PC-9 (cell line): ENCODE results near the gene EVI5L. TPM values are rescaled to one million over a fixed set of nuclear protein-coding genes. Genes with fewer than 3 reads are reported as not detected.

Source experiments
- BruUV-seq: library from RNA; stranded (reverse); fragments of 400-500 nt; replicated peaks from 2 replicates; lab custom pipeline; 2021; lab: Mats Ljungman, UMichigan
- CTCF ChIA-PET: fragments of 300-600 bp; sonication (Branson Sonifier 250); formaldehyde crosslinking; loops from one replicate; lab custom pipeline; 2022; ENCODE audit warnings: antibody characterized with exemption; lab: Charles Lee
- POLR2A ChIA-PET: fragments of 300-600 bp; sonication (Branson Sonifier 250); formaldehyde crosslinking; loops from one replicate; lab custom pipeline; 2022; ENCODE audit warnings: antibody characterized with exemption; ENCODE audit not compliant: unreplicated experiment; lab: Charles Lee
- DNase-seq, 2 experiments: peaks; one replicate each; pipeline versions ENCODE4 v3.0.0 to v3.0.0-alpha.2; 2015 to 2022; ENCODE audit warnings: mixed read lengths in 1 of 2
- H2AFZ ChIP-seq: fragments of 200-600 bp; sonication (generic); 2 replicates; pipeline ENCODE4 v1.8.1; 2017; ENCODE audit warnings: antibody characterized with exemption
- H3F3A ChIP-seq: fragments of 200-600 bp; sonication (generic); 2 replicates; pipeline ENCODE4 v1.8.1; 2017; ENCODE audit warnings: antibody characterized with exemption, mild to moderate bottlenecking, low read depth; ENCODE audit not compliant: insufficient read depth
- H3K27ac ChIP-seq: fragments of 200-600 bp; sonication (generic); 2 replicates; pipeline ENCODE4 v1.6.1; 2016; ENCODE audit warnings: mixed run types
- H3K27me3 ChIP-seq: fragments of 200-600 bp; sonication (generic); 2 replicates; pipeline ENCODE4 v1.6.1; 2016; ENCODE audit warnings: low read depth, mixed run types; ENCODE audit not compliant: insufficient read depth
- H3K36me3 ChIP-seq: fragments of 200-600 bp; sonication (generic); 2 replicates; pipeline ENCODE4 v1.6.1; 2016; ENCODE audit warnings: low read depth, mixed run types
- H3K4me1 ChIP-seq: fragments of 200-600 bp; sonication (generic); replicated peaks from 2 replicates; pipeline ENCODE4 v1.6.1; 2016; ENCODE audit warnings: mixed run types; ENCODE audit not compliant: insufficient read depth
- H3K4me2 ChIP-seq: fragments of 200-600 bp; sonication (generic); 2 replicates; pipeline ENCODE4 v1.6.1; 2017; ENCODE audit warnings: mixed run types
- H3K4me3 ChIP-seq: fragments of 200-600 bp; sonication (generic); 2 replicates; pipeline ENCODE4 v1.6.1; 2016; ENCODE audit warnings: mixed run types
- H3K79me2 ChIP-seq: fragments of 200-600 bp; sonication (generic); 2 replicates; pipeline ENCODE4 v1.6.1; 2017; ENCODE audit warnings: low read depth, mixed run types
- H3K9me2 ChIP-seq: fragments of 200-600 bp; sonication (generic); 2 replicates; pipeline ENCODE4 v1.8.1; 2017; ENCODE audit warnings: mild to moderate bottlenecking; ENCODE audit not compliant: insufficient read depth
- H3K9me3 ChIP-seq: fragments of 200-600 bp; sonication (generic); 2 replicates; pipeline ENCODE4 v1.8.1; 2016; ENCODE audit warnings: low read depth; ENCODE audit not compliant: insufficient read depth
- H4K20me1 ChIP-seq: fragments of 200-600 bp; sonication (generic); 2 replicates; pipeline ENCODE4 v1.8.1; 2017; ENCODE audit not compliant: insufficient read depth
- EZH2 ChIP-seq: fragments of 200-600 bp; sonication (generic); IDR thresholded peaks from 2 replicates; pipeline ENCODE4 v1.8.0; 2017; ENCODE audit warnings: antibody characterized with exemption, low read depth
- intact Hi-C: fragments of 100-400 bp; cut with micrococcal nuclease; formaldehyde crosslinking; loops from one replicate; pipeline ENCODE4 v1.10.0; 2022; ENCODE audit not compliant: unreplicated experiment
- total RNA-seq: library from RNA; stranded (reverse); gene quantifications from 2 replicates; pipeline ENCODE4 v1.2.3, GENCODE V29; 2021
- TF ChIP-seq, protein P1 (sequence below): fragments of 200-600 bp; sonication (generic); conservative IDR thresholded peaks from 2 replicates; pipeline ENCODE4 v1.6.1; 2017; ENCODE audit warnings: mixed run types, antibody characterized with exemption, mild to moderate bottlenecking, moderate library complexity

EVI5L gene
- total RNA-seq, 1 experiment from 2014 or later: 19.2 TPM

DNA sequence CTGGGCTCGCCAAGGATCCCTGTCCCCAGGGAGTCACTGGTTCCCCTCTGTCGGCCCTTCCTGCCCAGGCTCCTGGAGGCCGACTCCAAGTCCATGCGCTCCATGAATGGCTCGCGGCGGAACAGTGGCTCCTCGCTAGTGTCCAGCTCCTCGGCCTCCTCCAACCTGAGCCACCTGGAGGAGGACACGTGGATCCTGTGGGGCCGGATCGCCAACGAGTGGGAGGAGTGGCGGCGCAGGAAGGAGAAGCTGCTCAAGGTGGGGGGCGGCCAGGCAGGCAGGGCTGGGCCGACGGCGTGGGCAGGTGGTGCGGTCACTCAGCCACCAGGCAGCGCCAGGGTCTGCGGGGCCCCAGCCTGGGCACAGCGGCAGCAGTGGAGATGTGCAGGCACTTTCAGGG is 17.6 kb downstream of the EVI5L start:
- Histone ChIP-seq H3K9me3 (no peaks in the 10 kb centered on the region), H3F3A (peaks cover 24% of the 10 kb centered on the region; the same call in 1 of the 2 replicates), H2AFZ (no peak overlapping the region), H3K27me3 (no peaks in the 10 kb centered on the region), H3K4me2 (no peak overlapping the region), H4K20me1 (no peaks in the 10 kb centered on the region), H3K79me2 (no peaks in the 10 kb centered on the region), H3K4me3 (no peak overlapping the region), H3K4me1 (peaks cover 5% of the 10 kb centered on the region; the same call in 1 of the 2 replicates), H3K36me3 (no peaks in the 10 kb centered on the region), H3K9me2 (no peaks in the 10 kb centered on the region), H3K27ac (no peak overlapping the region)
- DNase-seq: no peak
- TF ChIP-seq, protein P1, sequence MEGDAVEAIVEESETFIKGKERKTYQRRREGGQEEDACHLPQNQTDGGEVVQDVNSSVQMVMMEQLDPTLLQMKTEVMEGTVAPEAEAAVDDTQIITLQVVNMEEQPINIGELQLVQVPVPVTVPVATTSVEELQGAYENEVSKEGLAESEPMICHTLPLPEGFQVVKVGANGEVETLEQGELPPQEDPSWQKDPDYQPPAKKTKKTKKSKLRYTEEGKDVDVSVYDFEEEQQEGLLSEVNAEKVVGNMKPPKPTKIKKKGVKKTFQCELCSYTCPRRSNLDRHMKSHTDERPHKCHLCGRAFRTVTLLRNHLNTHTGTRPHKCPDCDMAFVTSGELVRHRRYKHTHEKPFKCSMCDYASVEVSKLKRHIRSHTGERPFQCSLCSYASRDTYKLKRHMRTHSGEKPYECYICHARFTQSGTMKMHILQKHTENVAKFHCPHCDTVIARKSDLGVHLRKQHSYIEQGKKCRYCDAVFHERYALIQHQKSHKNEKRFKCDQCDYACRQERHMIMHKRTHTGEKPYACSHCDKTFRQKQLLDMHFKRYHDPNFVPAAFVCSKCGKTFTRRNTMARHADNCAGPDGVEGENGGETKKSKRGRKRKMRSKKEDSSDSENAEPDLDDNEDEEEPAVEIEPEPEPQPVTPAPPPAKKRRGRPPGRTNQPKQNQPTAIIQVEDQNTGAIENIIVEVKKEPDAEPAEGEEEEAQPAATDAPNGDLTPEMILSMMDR: no peak
- no peak for TF ChIP-seq EZH2
- BruUV-seq: no TSS peak
- POLR2A ChIA-PET: no interaction called here
- intact Hi-C loops: no loop called here
- CTCF ChIA-PET: no interaction called here

GRCh38 chr19:7848779-7849457 is 18.9 kb downstream of the EVI5L start:
- intact Hi-C loops: no loop called here

GRCh38 chr19:7849631-7849999 is 19.6 kb downstream of the EVI5L start:
- Histone ChIP-seq H3F3A (peaks cover 22% of the 10 kb centered on the region; the same call in 1 of the 2 replicates), H3K4me3 (no peak overlapping the region), H3K27me3 (no peaks in the 10 kb centered on the region), H3K4me1 (peaks cover 14% of the 10 kb centered on the region), H3K9me2 (no peaks in the 10 kb centered on the region), H3K36me3 (no peaks in the 10 kb centered on the region), H3K79me2 (no peaks in the 10 kb centered on the region), H2AFZ (no peak overlapping the region), H4K20me1 (no peaks in the 10 kb centered on the region), H3K27ac (no peak overlapping the region), H3K9me3 (no peaks in the 10 kb centered on the region), H3K4me2 (no peak overlapping the region)
- no TSS peak for BruUV-seq
- ChIA-PET CTCF (no interaction called here), POLR2A (no interaction called here)
- intact Hi-C loops: no loop called here
- DNase-seq: no peak
- TF ChIP-seq, protein P1: no peak
- TF ChIP-seq EZH2: no peak

More at GRCh38 chr19:7848779-7849457, 18.9 kb downstream of the EVI5L start:
- DNase-seq: no peak
- CTCF ChIA-PET: no interaction called here
- H3K27me3 ChIP-seq: no peaks in the 10 kb centered on the region
- TF ChIP-seq, protein P1: no peak
- TF ChIP-seq EZH2: no peak
- H3K27ac ChIP-seq: no peak overlapping the region
- H3K9me3 ChIP-seq: no peaks in the 10 kb centered on the region
- H3K79me2 ChIP-seq: no peaks in the 10 kb centered on the region
- BruUV-seq: no TSS peak
- H3K4me1 ChIP-seq: peaks cover 14% of the 10 kb centered on the region
- no peak overlapping the region for H3K4me2 ChIP-seq
- no peak overlapping the region for H3K4me3 ChIP-seq
- POLR2A ChIA-PET: no interaction called here
- no peak overlapping the region for H2AFZ ChIP-seq
- H4K20me1 ChIP-seq: no peaks in the 10 kb centered on the region
- H3F3A ChIP-seq: peaks cover 19% of the 10 kb centered on the region; the same call in 1 of the 2 replicates
- no peaks in the 10 kb centered on the region for H3K9me2 ChIP-seq
- no peaks in the 10 kb centered on the region for H3K36me3 ChIP-seq
